GM12878 (cell line): ENCODE data around the gene CAMKK1. TPM values are rescaled to one million over a fixed set of nuclear protein-coding genes. Genes with fewer than 3 reads are reported as not detected.

Experiments used
- ATAC-seq: fragments of 200-7000 bp; cut with Tn5 transposase; 3 replicates; pipeline ENCODE4 v1.9.1; 2020; ENCODE audit warnings: mild to moderate bottlenecking, moderate library complexity
- BruUV-seq: library from RNA; stranded (reverse); fragments of 400-500 nt; replicated peaks from 2 replicates; lab custom pipeline; 2021; lab: Mats Ljungman, UMichigan
- CTCF ChIA-PET: fragments of 300-600 bp; sonication (Branson Sonifier 250); formaldehyde crosslinking; extraction: SDS; loops from one replicate; lab custom pipeline; 2021; ENCODE audit warnings: inconsistent platforms; lab: Yijun Ruan, JAX
- POLR2A ChIA-PET: fragments of 350-600 bp; formaldehyde crosslinking; extraction: SDS; loops from one replicate; lab custom pipeline; 2021; ENCODE audit warnings: inconsistent platforms; lab: Charles Lee
- RAD21 ChIA-PET: fragments of 300-600 bp; sonication (Branson Sonifier 250); formaldehyde crosslinking; loops from one replicate; lab custom pipeline; 2023; ENCODE audit warnings: antibody characterized with exemption; ENCODE audit not compliant: unreplicated experiment; lab: Charles Lee
- SMC1A ChIA-PET: fragments of 300-600 bp; sonication (Branson Sonifier 250); formaldehyde crosslinking; loops from one replicate; lab custom pipeline; 2023; ENCODE audit not compliant: unreplicated experiment, uncharacterized antibody; lab: Charles Lee
- DNase-seq: peaks from one replicate; pipeline ENCODE4 v3.0.0-alpha.2; 2011; ENCODE audit warnings: low read depth, low spot score
- FAIRE-seq: peaks from 3 replicates; lab custom pipeline; 2011; peaks lifted over from hg19 to GRCh38; lab: Jason Lieb, UNC
- H2AFZ ChIP-seq: 2 replicates; pipeline ENCODE4 v1.6.0; 2011; ENCODE audit warnings: low read depth, low read length, control low read depth; ENCODE audit not compliant: control insufficient read depth
- H3K27ac ChIP-seq: 2 replicates; pipeline ENCODE4 v1.5.1; 2011; ENCODE audit warnings: control low read depth; ENCODE audit not compliant: control insufficient read depth, insufficient read depth
- H3K27me3 ChIP-seq, 2 experiments: replicated peaks in 1 of 2; 2 replicates each; pipeline versions ENCODE4 v1.6.0 to v1.6.1; 2011; ENCODE audit warnings: low read length in 1 of 2; ENCODE audit not compliant: control insufficient read depth in 2 of 2, insufficient read depth in 2 of 2
- H3K36me3 ChIP-seq, 2 experiments: 2 replicates each; pipeline ENCODE4 v1.5.1; 2011; ENCODE audit warnings: low read length in 1 of 2; ENCODE audit not compliant: control insufficient read depth in 2 of 2, insufficient read depth in 2 of 2
- H3K4me1 ChIP-seq: 2 replicates; pipeline ENCODE4 v1.6.1; 2011; ENCODE audit warnings: mild to moderate bottlenecking, low read length, moderate library complexity, mixed read lengths; ENCODE audit not compliant: control insufficient read depth, insufficient read depth
- H3K4me2 ChIP-seq: 2 replicates; pipeline ENCODE4 v1.6.0; 2011; ENCODE audit warnings: control low read depth; ENCODE audit not compliant: control insufficient read depth, insufficient read depth
- H3K4me3 ChIP-seq: fragments of 200-600 bp; sonication (generic); 2 replicates; pipeline ENCODE4 v1.5.1; 2016
- H3K79me2 ChIP-seq: 2 replicates; pipeline ENCODE4 v1.6.0; 2011; ENCODE audit warnings: low read length; ENCODE audit not compliant: control insufficient read depth, insufficient read depth
- H3K9ac ChIP-seq: 2 replicates; pipeline ENCODE4 v1.8.0; 2011; ENCODE audit warnings: low read length, control low read depth, mixed read lengths; ENCODE audit not compliant: control insufficient read depth, insufficient read depth
- H3K9me3 ChIP-seq: replicated peaks from 3 replicates; pipeline ENCODE4 v1.5.1; 2011; ENCODE audit warnings: mild to moderate bottlenecking, low read length; ENCODE audit not compliant: control insufficient read depth, insufficient read depth
- H4K20me1 ChIP-seq: 2 replicates; pipeline ENCODE4 v1.6.0; 2011; ENCODE audit not compliant: control insufficient read depth, insufficient read depth
- CBFB ChIP-seq: IDR thresholded peaks from 2 replicates; pipeline ENCODE4 v1.6.1; 2016; ENCODE audit warnings: antibody characterized with exemption, low read depth
- CTCF ChIP-seq, 3 experiments: IDR thresholded peaks in 2 of 3; conservative IDR thresholded peaks in 1 of 3; 2 replicates each; pipeline ENCODE4 v1.5.1; 2011; ENCODE audit warnings: low read depth in 3 of 3, low read length in 3 of 3, mild to moderate bottlenecking in 3 of 3, control low read depth in 2 of 3, moderate library complexity in 2 of 3, inconsistent platforms in 1 of 3, mixed read lengths in 1 of 3; ENCODE audit not compliant: control insufficient read depth in 2 of 3, insufficient read depth in 1 of 3; ENCODE audit errors: extremely low read depth in 1 of 3
- GATAD2B ChIP-seq: fragments of 450-650 bp; conservative IDR thresholded peaks from 2 replicates; pipeline ENCODE4 v1.6.1; 2017; ENCODE audit warnings: low read depth, mild to moderate bottlenecking, moderate library complexity
- KAT2A ChIP-seq: conservative IDR thresholded peaks from 2 replicates; pipeline ENCODE4 v1.6.1; 2011; ENCODE audit warnings: low read depth, low read length; ENCODE audit not compliant: control insufficient read depth
- RAD21 ChIP-seq: IDR thresholded peaks from 2 replicates; pipeline ENCODE4 v1.6.1; 2011; ENCODE audit warnings: mild to moderate bottlenecking, low read depth, low read length, moderate library complexity; ENCODE audit not compliant: insufficient read depth
- SMAD5 ChIP-seq: IDR thresholded peaks from 2 replicates; pipeline ENCODE4 v1.6.1; 2016; ENCODE audit warnings: antibody characterized with exemption, low read depth
- SMC3 ChIP-seq: IDR thresholded peaks from 2 replicates; pipeline ENCODE4 v1.6.1; 2011; ENCODE audit warnings: low read length, improper control_type of control experiment, borderline replicate concordance
- WGBS: methylation state at CpG from one replicate; pipeline ENCODE4 v1.1.6; 2016; ENCODE audit warnings: low lambda C conversion rate; ENCODE audit not compliant: insufficient replicate concordance, insufficient coverage; ENCODE audit errors: missing lambda C conversion rate; 5-methylcytosine and 5-hydroxymethylcytosine counted together
- in situ Hi-C: fragments of 300-500 bp; cut with MboI; formaldehyde crosslinking; loops from 9 replicates; pipeline ENCODE4 v1.14.3; 2018; ENCODE audit warnings: mixed read lengths
- intact Hi-C: fragments of 100-400 bp; cut with micrococcal nuclease; formaldehyde crosslinking; loops from one replicate; pipeline ENCODE4 v1.14.2; 2022; ENCODE audit not compliant: unreplicated experiment
- polyA plus RNA-seq, 11 experiments: library from polyadenylated mRNA; depleted of rRNA in 4 of 11; unstranded in 6 of 11; stranded (reverse) in 5 of 11; fragments of >200 nt; fragmentation: Nextera tagmentation in 4 of 11; fragmentation: Illumina TruSeq in 1 of 11; extraction: Ambion mirVana in 4 of 11; extraction: Trizol in 1 of 11; gene quantifications; 1 replicate in 1 of 11; 2 replicates in 10 of 11; pipeline versions ENCODE4 v1.2.1 to v1.2.3, GENCODE V29; 2011 to 2016; ENCODE audit warnings: inconsistent platforms in 2 of 11, missing spikeins in 2 of 11, low read depth in 1 of 11
- total RNA-seq, 4 experiments: library from RNA; depleted of rRNA in 3 of 4; stranded (reverse); fragments of >200 nt in 3 of 4; fragmentation: Illumina TruSeq in 1 of 4; extraction: Trizol in 1 of 4; gene quantifications; 2 replicates each; pipeline versions ENCODE4 v1.2.1 to v1.2.3, GENCODE V29; 2013 to 2021

Gene CAMKK1
- total and polyA plus RNA-seq, 10 of the 15 experiments (the other 5 are each of a cell fraction or from before 2014, with no cell fraction given), result 0.06 to 0.84 (median 0.37) TPM

- no peaks in the 10 kb centered on the region for H3K79me2 ChIP-seq
- no peak overlapping the region for H3K4me3 ChIP-seq
- in situ Hi-C loops, result no loop called here
- H4K20me1 ChIP-seq, result no peaks in the 10 kb centered on the region
- H3K9me3 ChIP-seq, result no peaks in the 10 kb centered on the region
- FAIRE-seq (no peak), DNase-seq (no peak), ATAC-seq (no peak)
- no peak overlapping the region for H3K27ac ChIP-seq
- no peak overlapping the region for H2AFZ ChIP-seq
- TF ChIP-seq GATAD2B (no peak), KAT2A (no peak)
- H3K9ac ChIP-seq, result no peak overlapping the region
- CTCF ChIA-PET, result interaction anchor here (1.1 to 3.1 kb wide), 3 partner anchors 22 to 139 kb away, joined by 3 to 15 read pairs (median 5); no protein-coding TSS in a partner anchor
- no peaks in the 10 kb centered on the region for H3K27me3 ChIP-seq
- WGBS, result 98% methylated on average over 9 of the region's 9 CpGs
- BruUV-seq, result no TSS peak
- intact Hi-C loops, result no loop called here
- peaks cover 15 to 22% of the 10 kb centered on the region in 2 experiments for H3K36me3 ChIP-seq
- no peaks in the 10 kb centered on the region for H3K4me1 ChIP-seq
- POLR2A ChIA-PET, result no interaction called here
- H3K4me2 ChIP-seq, result no peak overlapping the region
- SMC1A ChIA-PET, result interaction anchor here (1.6 kb wide), 1 partner anchor 22 kb away, joined by 4 read pairs; no protein-coding TSS in a partner anchor
- RAD21 ChIA-PET, result no interaction called here
Observed at GRCh38 chr17:3935825-3936355, 43.0 kb upstream of the CAMKK1 start.

- BruUV-seq, result no TSS peak
- peak; percentile 50; the same call in 1 of the 2 replicates for TF ChIP-seq SMC3
- no peak for TF ChIP-seq SMAD5
- peak; percentile 59 for TF ChIP-seq RAD21
- peak; percentile 43 to 46 (median 44); a peak in 4 of 6 replicates for TF ChIP-seq CTCF (IDR thresholded peaks at IDR 0.05 in 2 of 3, conservative IDR thresholded peaks at IDR 0.05 in 1 of 3; ENCODE audit: control insufficient read depth in 2 of 3, extremely low read depth in 1 of 3, insufficient read depth in 1 of 3, low read depth in 3 of 3, low read length in 3 of 3)
- no peak for TF ChIP-seq CBFB
- intact Hi-C loops, result no loop called here
- H3K79me2 ChIP-seq, result no peaks in the 10 kb centered on the region
- H3K27ac ChIP-seq, result no peak overlapping the region
- ChIA-PET RAD21 (interaction anchor here (0.8 to 1.1 kb wide), 3 partner anchors 18 to 72 kb away, joined by 3 to 4 read pairs (median 3); no protein-coding TSS in a partner anchor), CTCF (interaction anchor here (0.7 to 3.1 kb wide), 4 partner anchors 21 to 139 kb away, joined by 3 to 15 read pairs (median 4); no protein-coding TSS in a partner anchor), SMC1A (interaction anchor here (1.6 kb wide), 1 partner anchor 21 kb away, joined by 4 read pairs; no protein-coding TSS in a partner anchor), POLR2A (no interaction called here)
- no peak for DNase-seq
- in situ Hi-C loops, result no loop called here
- no peaks in the 10 kb centered on the region for H3K9me3 ChIP-seq
- no peak overlapping the region for H3K9ac ChIP-seq
- H3K27me3 ChIP-seq, result no peaks in the 10 kb centered on the region
- no peaks in the 10 kb centered on the region for H4K20me1 ChIP-seq
- H3K4me2 ChIP-seq, result no peak overlapping the region
- no peak overlapping the region for H3K4me3 ChIP-seq
- FAIRE-seq, result no peak
- 54% methylated on average over 10 of the region's 10 CpGs for WGBS
- peak; percentile 75 for ATAC-seq
- H3K36me3 ChIP-seq, result peaks cover 13 to 21% of the 10 kb centered on the region in 2 experiments
- no peaks in the 10 kb centered on the region for H3K4me1 ChIP-seq
- H2AFZ ChIP-seq, result no peak overlapping the region
Observed at GRCh38 chr17:3935140-3935542, 42.3 kb upstream of the CAMKK1 start.
